ENCODE data around the gene MBP.
A peak's percentile ranks its signal among the peaks of the same experiment; 100 is the strongest.

The MBP gene

DNA sequence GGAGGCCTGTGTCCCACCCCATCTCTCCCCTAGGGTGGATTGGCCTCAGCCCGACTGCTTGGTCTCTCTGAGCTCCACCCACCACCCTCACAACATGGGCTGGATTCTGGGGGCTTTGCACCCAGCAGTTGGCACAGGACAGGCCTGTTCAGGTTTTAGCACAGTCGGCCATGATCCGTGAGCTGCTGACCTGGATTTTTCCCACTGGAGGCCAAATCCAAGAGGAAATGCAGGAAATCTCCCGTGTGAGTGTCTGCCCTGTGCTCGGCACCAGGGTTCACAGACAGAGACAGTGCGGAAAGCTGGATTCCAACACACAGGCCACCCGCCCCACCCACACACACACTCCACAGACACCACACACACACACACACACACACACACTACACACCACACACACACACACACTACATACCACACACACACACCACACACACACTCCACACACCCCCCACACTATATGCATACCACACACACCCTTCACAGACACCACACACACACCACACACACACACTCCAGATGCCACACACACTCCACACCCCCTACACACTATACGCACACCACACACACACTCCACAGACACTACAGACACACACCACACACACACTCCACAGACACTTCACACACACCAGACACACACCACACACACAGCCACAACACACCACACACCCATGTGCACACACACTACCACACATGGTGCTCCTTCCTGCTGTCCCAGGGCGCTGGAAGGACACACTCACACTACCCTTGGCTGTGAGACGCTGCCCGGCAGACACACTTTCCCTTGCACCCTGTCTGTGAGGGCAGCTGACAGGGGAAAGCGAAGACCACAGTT is 14.1 kb downstream of the MBP start:
- TF ChIP-seq POLR2AphosphoS5 (IDR thresholded peaks at IDR 0.05; ENCODE audit: low read depth, low read length) (no peak), TAF1 (IDR thresholded peaks at IDR 0.05; ENCODE audit: borderline replicate concordance, low read depth, low read length) (no peak)
- no peak for DNase-seq (ENCODE audit: insufficient read length)
- FAIRE-seq = peak; percentile 76

DNA sequence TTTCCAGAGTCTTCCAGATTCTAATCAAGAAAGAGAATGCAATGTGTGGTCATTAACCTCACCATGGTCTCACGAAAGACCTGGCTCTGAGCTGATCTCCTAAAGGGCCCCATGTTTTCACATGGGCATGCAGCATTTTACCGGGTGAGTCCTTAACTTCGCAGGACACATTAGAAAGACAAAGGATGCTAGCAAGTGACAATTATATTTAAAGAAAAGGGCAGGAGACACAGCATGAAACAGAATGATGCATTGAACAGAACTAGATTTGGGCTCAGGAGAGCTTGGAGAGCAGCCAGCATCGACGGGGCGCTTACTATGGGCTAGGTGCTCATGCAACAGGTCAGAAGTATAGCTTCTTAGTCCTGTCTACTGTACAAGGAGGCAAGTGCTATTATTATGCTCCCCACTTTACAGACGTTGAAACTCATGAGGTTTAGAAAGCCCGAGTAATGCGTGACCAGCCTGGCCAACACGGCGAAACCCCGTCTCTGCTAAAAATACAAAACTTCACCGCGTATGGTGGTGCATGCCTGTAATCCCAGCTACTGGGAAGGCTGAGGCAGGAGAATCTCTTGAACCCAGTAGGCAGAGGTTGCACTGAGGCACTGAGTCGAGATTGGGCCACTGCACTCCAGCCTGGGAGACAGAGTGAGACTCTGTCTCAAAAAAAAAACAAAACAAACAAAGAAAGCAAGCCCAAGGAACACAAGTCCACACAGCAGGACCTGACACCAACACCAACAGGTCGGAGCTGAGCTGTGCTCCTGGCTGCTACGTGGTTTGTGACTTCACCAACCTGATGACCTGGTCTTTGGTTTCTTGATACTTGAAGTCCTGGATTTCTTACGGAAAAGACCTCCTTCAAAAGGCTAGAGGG is 16.1 kb downstream of the MBP start:
- FAIRE-seq (no peak), DNase-seq (ENCODE audit: insufficient read length) (no peak)
- TF ChIP-seq TAF1 (IDR thresholded peaks at IDR 0.05; ENCODE audit: borderline replicate concordance, low read depth, low read length) (no peak), POLR2A (IDR thresholded peaks at IDR 0.05; ENCODE audit: low read depth, low read length) (no peak), POLR2AphosphoS5 (IDR thresholded peaks at IDR 0.05; ENCODE audit: low read depth, low read length) (no peak)

DNA sequence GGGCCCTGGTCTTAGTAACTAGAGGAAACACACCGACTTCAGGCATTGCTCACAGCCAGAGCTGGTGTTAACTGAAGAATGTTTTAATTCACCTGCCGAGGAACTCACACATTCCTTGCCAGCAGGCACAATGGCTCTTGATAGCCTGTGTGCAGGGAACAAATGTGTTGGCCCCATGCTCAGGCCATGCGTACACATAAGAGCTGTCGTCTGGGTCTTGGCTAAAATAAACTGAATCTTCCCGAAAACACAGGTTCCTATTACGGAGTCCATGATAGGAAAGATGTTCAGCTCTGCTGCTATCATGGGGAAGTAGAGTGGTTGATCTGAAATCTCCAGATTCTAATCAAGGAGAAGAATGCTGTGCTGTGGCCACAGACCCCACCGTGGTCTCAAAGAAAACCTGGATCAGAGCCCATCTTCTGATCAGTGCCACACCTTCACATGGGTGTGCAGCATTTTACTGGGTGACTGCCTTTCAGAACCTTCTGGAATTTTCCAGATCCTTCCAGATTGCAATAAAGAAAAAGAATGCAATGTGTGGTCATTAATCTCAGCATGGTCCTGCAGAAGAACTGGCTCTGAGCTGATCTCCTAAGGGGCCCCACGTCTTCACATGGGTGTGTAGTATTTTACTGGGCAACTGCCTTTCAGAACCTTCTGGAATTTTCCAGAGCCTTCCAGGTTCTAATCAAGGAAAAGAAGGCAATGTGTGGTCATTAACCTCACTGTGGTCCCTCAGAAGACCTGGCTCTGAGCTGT is 17.2 kb downstream of the MBP start:
- DNase-seq (ENCODE audit: insufficient read length) (no peak), FAIRE-seq (peak; percentile 38)
- TF ChIP-seq POLR2A (IDR thresholded peaks at IDR 0.05; ENCODE audit: low read depth, low read length) (no peak), TAF1 (IDR thresholded peaks at IDR 0.05; ENCODE audit: borderline replicate concordance, low read depth, low read length) (no peak), POLR2AphosphoS5 (IDR thresholded peaks at IDR 0.05; ENCODE audit: low read depth, low read length) (no peak)

DNA sequence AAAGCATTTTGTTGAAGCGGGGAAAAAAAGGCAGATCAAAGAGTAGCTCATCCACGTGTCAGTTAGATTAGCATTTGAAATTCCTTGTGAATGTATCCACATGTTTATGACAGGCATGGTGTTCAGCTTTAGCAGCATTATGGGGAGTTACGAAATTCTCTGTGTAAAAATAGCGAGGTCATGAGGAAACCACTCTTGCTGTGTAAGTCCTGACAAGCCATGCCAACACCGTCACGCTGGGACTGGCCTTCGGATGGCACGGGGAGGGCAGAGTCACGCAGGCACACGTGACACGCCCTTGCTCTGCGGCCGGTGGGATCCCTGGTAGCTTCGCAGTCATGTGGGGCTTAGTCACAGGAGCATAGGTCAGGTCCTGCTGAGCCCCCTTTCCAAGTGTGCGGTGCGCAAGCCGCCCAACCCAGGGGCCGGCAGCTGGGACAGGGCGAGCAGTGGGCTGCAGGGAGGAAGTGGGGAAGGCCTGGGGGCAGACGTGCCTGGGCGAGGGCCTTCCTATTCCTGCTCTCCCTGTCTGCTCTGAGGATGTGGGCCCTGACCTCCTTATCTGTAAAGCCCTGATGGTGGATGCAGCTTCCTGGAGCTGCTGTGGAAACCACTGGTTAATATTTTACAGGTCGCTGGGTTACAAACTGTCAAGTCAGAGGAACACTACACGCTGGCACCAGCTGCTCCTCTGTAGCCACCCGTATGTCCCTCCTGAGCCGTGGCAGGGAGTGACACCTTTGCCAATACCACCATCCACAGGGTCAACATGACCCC is 18.0 kb downstream of the MBP start:
- TF ChIP-seq POLR2A (IDR thresholded peaks at IDR 0.05; ENCODE audit: low read depth, low read length) (peak; percentile 51; the same call in 1 of the 2 replicates), TAF1 (IDR thresholded peaks at IDR 0.05; ENCODE audit: borderline replicate concordance, low read depth, low read length) (no peak)
- FAIRE-seq = peak; percentile 64
- DNase-seq (ENCODE audit: insufficient read length) = no peak

DNA sequence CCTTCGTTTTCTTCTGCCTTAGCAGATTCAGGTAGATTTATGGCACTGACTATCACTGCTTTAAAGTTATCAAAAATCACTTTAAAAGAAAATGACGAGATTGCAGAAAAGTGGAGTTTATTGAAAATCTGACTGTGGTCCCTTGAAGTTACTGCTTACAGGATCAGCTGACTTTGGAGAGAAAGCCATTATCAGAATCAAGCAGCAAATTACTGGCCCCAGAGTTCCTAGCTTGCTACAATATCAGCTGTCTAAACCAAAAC is 18.5 kb downstream of the MBP start:
- no peak for TF ChIP-seq POLR2AphosphoS5 (IDR thresholded peaks at IDR 0.05; ENCODE audit: low read depth, low read length)
- TF ChIP-seq POLR2A (IDR thresholded peaks at IDR 0.05; ENCODE audit: low read depth, low read length) = no peak
- TF ChIP-seq TAF1 (IDR thresholded peaks at IDR 0.05; ENCODE audit: borderline replicate concordance, low read depth, low read length) = no peak
- DNase-seq (ENCODE audit: insufficient read length) (no peak), FAIRE-seq (no peak)

DNA sequence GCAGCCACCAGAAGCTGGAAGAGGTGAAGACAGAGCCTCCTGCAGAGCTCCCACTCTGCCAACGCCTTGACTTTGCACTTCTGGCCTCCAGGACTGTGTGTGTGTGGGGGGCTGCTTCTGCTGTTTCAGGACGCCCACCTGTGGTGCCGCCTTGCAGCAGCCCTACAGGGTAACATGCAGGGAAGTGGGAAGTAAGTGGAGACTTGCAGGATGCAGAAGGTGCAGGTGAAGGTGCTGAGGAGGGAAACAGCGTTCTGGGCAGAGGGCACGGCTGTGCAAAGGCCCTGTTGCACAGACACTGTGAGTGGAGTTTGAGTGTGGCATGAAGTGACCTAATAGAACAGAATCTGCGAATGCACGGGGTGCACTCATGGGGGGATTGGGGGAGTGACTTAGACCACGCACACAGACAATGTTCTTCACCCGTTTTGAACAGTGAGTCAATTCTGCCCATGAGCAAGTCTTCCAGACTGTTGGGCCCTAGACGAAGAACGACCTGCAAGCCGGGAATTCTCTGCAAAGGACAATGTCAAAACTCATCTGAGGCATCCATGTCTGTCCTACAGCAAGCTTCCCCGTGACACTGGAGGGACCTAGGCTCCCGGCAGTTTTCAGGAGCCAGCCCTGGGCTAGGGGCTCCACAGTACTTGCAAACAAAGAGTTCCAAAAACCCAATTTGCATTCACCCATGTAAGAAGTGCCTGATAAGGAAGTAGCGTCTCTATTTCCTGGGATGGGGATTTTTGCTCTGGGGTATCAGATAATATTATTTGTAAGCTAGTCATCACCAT is 19.0 kb downstream of the MBP start:
- DNase-seq (ENCODE audit: insufficient read length) = no peak
- FAIRE-seq = no peak

DNA sequence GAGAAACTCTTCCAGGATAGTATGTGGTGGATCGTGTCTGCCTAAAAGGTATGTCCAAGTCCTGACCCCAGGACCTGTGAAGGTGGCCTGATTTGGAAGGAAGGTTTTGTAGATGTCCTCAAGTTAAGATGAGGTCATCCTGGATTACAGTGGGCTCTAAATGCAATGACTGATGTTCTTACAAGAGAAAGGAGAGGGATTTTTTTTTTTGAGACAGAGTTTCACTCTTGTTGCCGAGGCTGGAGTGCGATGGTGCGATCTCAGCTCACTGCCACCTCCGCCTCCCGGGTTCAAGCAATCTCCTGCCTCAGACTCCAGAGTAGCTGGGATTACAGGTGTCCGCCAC is 19.9 kb downstream of the MBP start:
- no peak for TF ChIP-seq POLR2AphosphoS5 (IDR thresholded peaks at IDR 0.05; ENCODE audit: low read depth, low read length)
- TF ChIP-seq POLR2A (IDR thresholded peaks at IDR 0.05; ENCODE audit: low read depth, low read length) = no peak
- no peak for TF ChIP-seq TAF1 (IDR thresholded peaks at IDR 0.05; ENCODE audit: borderline replicate concordance, low read depth, low read length)
- no peak for DNase-seq (ENCODE audit: insufficient read length)
- FAIRE-seq = no peak

More for the DNA sequence above, 19.0 kb downstream of the MBP start:
- TF ChIP-seq POLR2AphosphoS5 (IDR thresholded peaks at IDR 0.05; ENCODE audit: low read depth, low read length) = 0 out of 2 replicates have a peak, but pooled peaks have one; percentile 23
- no peak for TF ChIP-seq POLR2A (IDR thresholded peaks at IDR 0.05; ENCODE audit: low read depth, low read length)
- TF ChIP-seq TAF1 (IDR thresholded peaks at IDR 0.05; ENCODE audit: borderline replicate concordance, low read depth, low read length) = no peak

DNA sequence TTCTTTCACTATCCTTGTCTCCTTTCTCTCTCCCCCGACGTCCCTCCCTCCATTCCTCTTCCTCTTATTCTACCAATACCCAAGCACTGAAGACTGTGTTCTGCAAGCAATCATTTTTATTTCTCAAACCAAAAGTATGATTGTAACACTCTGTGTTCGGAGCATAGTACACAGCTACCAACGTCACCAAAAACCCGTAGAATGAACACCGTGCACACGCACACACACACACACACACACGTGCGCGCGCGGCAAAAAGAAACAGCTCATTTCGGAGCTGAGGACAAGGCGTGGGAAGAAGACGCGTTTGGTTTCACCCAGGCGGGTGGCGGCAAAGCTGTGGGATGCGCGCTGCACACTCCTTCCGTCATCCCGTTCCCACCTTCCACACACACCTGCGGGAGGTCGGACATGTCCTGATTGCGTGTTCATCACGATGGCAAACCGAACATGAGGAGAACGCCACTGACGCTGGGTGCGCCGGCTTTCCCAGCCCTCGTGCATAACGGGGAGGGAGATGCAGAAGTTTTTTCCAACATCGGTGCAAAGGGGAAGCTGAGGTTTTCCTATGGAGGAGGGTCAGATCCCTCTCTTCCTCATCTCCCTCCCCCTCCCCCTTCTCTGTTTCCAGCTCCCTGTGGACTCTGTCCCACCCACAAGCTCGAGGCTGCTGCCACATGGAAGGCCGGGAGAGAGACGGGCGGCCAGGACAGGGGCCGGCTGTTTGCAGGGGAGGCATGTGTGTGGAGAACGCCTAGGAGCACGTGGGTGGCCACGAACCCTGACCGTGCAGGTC is 20.4 kb downstream of the MBP start:
- FAIRE-seq (no peak), DNase-seq (ENCODE audit: insufficient read length) (no peak)
- TF ChIP-seq POLR2A (IDR thresholded peaks at IDR 0.05; ENCODE audit: low read depth, low read length) (no peak), POLR2AphosphoS5 (IDR thresholded peaks at IDR 0.05; ENCODE audit: low read depth, low read length) (no peak)

DNA sequence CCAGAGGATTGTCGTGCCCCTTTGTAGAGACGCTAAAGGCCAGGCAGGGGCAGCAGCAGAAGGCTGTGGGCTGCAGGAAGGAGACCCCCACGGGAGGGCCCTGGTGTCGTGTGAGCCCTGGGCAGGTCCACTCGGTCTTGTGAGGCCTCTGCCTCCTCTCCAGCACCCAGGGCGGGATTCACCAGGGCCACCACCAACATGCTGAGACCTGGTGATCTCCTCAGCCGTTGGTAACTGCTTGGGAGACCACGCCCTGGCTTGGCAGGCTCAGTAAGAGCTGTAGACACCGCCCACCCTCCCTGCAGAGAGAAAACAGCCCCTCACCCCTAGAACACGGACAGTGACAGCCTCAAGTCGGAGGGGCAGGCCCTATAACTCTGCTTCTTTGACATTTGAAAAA is 21.1 kb downstream of the MBP start:
- no peak for DNase-seq (ENCODE audit: insufficient read length)
- FAIRE-seq = no peak
- no peak for TF ChIP-seq TAF1 (IDR thresholded peaks at IDR 0.05; ENCODE audit: borderline replicate concordance, low read depth, low read length)
- no peak for TF ChIP-seq POLR2A (IDR thresholded peaks at IDR 0.05; ENCODE audit: low read depth, low read length)
- TF ChIP-seq POLR2AphosphoS5 (IDR thresholded peaks at IDR 0.05; ENCODE audit: low read depth, low read length) = no peak

DNA sequence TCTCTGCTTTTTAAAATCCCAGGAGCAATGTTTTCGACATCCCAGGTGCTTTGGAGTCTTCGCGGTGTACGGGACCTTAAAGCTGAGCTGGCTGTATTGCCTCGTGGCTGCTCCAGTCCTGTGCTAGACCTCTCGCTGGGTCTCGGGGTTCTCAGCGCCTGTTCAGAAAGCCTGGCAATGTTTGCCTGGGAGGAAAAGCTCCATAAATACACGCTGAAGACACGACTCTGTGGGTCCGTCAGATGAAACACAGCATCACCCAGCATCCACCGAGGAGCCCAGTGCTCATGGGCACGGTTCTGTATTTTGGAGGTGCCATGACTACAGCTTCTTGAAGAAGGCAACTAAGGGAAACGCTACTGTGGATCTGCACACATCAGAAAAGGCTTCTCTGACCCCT is 21.6 kb downstream of the MBP start:
- FAIRE-seq = no peak
- DNase-seq (ENCODE audit: insufficient read length) = no peak
- TF ChIP-seq TAF1 (IDR thresholded peaks at IDR 0.05; ENCODE audit: borderline replicate concordance, low read depth, low read length) (no peak), POLR2AphosphoS5 (IDR thresholded peaks at IDR 0.05; ENCODE audit: low read depth, low read length) (no peak), POLR2A (IDR thresholded peaks at IDR 0.05; ENCODE audit: low read depth, low read length) (no peak)

Measured in GM12892 (cell line).